IPS-18c (cell line): Measurements from ENCODE around the gene SPOCK1.

Experiments used
- H3K4me3 ChIP-seq: 2 replicates; pipeline ENCODE4 v1.7.0; 2013; ENCODE audit warnings: low read depth, mild to moderate bottlenecking, low read length, moderate library complexity; ENCODE audit not compliant: insufficient read depth
- H3K9me3 ChIP-seq: one replicate; pipeline ENCODE4 v1.6.1; 2013; ENCODE audit warnings: mild to moderate bottlenecking, low read length, moderate library complexity; ENCODE audit not compliant: control insufficient read depth, insufficient read depth

SPOCK1 gene

DNA sequence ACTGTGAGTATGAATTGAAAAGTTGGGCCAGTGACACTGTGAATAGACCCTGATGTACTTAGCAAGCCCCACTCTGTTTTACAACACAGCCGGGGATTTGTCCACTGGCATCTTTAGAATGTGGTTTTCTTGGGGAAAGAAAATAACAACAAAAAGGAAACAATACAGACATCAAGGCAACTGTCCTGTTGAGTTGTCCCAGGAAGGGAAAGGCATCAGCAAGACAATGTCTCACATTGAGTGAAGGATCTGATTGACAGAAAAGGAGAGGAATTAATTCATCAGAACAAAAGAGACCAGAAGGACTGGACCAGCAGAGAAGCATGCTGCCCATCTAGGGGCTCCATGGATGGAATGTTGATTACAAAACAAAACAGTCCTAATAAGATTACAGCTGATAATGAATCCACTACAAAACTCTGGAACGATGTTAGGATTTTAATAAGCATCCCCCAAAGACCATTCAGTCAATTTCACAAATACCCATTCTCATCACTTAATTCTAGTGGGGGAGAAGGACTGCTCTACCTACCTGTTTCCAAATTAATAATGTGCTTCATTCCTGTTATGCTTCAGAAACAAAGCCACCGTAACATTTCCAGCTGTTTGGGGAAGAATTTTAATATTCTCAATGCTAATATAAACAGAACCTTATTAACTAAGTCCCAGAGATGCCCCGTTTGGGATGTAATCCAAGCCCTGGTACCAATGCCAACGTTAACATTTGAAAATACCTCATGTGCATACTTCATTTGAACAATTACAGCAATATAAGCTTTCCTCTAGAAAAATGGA is 298.0 kb downstream of the SPOCK1 start:
- H3K9me3 ChIP-seq = no peaks in the 10 kb centered on the region
- no peak overlapping the region for H3K4me3 ChIP-seq

DNA sequence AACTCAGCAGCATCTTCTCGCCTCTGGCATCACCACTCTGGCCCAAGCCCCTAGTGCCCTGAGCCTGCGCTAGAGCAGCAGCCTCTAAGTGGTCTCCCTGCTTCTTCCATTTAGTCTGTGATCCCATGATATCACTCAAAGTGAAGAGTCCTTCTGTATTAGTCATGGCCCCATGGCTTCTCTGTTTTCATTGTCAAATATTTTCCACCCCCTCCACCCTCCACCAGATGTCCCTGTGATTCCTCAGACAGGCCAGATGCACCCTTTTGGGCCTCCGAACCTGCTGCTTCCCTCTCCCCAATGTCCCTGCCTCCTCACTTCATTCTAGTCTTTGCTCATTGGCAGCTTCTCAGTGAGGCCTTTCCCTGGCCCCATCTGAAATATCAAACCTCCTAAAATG is 299.2 kb downstream of the SPOCK1 start:
- Histone ChIP-seq H3K9me3 (no peaks in the 10 kb centered on the region), H3K4me3 (no peak overlapping the region)

DNA sequence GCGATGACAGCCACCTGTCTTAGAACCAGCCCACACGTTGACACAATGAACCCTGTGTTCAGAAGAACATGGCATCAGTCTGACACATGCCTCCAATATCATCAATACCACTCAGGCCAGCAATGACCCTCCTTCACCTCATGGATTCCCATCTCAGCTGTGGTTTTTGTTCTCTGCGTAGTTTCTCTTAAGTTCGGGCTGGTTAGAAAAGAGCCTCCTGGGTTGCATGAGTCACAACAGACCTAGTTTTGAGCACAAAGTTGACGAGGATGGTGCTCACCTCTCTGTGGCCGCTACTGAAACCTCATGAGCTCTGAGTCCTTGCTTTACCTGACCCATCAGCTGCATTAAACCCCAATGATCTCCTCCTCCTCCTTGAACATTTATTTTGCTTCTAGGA is 299.9 kb downstream of the SPOCK1 start:
- Histone ChIP-seq H3K9me3 (no peaks in the 10 kb centered on the region), H3K4me3 (no peak overlapping the region)

DNA sequence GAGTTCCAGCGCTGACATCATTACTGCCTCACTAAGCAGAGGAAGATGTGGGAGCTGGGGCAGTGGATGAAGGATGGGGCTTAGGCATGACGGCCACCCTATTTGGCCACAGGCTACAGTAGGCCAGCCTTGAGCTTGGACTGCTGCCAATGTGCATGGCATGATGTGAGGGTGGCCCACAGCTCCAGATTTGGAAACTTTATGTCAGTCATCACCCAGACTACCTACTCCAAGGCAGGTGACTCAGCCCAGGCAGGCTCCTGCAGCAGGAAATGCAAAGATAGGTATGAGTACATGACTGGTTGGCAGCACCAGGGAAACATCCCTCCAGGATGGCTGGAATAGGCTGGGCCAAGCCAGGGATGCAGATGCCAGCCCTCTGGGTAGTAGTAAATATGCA is 303.6 kb downstream of the SPOCK1 start:
- Histone ChIP-seq H3K4me3 (no peak overlapping the region), H3K9me3 (no peaks in the 10 kb centered on the region)

DNA sequence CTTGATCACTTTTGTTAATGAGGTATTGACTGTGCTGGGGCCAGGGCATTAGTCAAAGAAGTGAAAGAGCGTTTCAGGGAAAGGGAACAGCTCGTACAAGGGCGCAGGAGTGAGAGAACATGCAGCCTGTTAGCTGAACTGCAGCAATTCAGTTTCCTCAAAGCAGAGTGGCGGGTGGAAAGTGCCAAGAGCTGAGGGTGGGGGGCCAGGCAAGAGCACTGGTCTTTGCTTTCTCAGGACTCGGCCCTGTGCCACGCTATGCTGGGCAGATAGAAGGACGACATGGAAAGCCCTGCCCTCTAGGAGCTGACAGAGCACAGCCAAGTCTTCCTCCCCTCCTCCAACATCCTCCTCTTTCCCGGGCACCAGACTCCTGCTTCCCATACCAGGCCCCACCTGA is 304.8 kb downstream of the SPOCK1 start:
- Histone ChIP-seq H3K9me3 (no peaks in the 10 kb centered on the region), H3K4me3 (no peak overlapping the region)

DNA sequence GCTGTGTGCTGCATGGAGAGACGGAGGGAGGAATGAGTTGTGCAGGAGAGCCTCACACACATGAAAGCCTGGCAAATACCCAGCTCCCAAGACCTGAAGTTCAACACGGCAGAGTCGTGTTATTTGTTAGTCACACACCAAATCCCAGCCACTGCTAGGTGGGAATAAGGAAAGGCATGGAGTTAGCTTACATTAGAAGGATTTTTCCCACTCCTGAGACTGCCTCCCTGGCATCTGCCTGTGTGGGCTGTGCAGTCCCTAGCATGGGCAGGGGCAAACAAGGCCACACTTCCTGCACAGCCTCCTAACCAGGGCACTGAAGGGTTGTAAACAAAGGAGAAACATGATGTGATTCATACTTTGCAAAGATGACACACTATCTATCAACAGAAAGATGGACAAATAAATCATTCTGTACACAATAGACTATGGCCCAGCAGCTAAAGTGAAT is 306.8 kb downstream of the SPOCK1 start:
- Histone ChIP-seq H3K4me3 (no peak overlapping the region), H3K9me3 (peaks cover 2% of the 10 kb centered on the region)

DNA sequence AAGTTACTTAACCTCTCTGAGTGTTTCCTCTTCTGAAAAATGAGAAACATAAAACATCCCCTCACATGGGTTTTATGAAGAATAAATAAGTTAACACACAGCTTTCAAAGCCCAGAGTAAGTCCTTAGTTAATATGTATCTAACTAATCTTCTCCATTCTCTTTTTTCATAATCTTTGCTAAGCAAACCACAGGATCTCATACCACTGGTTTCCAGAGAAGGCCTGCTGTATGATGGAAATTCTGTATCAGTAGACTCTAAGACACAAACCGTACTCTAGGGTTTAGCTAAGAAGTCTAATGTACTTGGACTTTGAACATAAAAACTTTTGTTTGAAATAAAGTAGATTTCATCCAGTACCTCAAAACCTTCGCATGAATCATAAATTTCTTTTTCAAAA is 307.9 kb downstream of the SPOCK1 start:
- no peak overlapping the region for H3K4me3 ChIP-seq
- H3K9me3 ChIP-seq = peaks cover 2% of the 10 kb centered on the region

DNA sequence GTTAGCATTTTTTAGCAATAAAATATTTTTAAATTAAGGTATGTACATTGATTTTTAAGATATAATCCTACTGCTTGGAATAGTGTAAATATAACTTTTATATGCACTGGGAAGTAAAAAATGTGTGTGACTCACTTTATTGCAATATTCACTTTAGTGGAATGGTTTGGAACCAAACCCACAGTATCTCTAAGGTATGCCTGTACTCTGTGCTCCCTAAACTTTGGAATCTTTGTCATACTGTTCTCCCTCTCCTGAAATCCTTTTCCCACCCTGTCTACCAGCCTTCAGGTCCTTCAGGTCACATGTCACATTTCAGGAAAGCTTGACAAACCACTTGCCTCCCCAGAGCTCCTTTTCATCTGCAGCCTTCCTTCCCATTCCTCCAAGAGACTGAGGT is 308.7 kb downstream of the SPOCK1 start:
- no peak overlapping the region for H3K4me3 ChIP-seq

DNA sequence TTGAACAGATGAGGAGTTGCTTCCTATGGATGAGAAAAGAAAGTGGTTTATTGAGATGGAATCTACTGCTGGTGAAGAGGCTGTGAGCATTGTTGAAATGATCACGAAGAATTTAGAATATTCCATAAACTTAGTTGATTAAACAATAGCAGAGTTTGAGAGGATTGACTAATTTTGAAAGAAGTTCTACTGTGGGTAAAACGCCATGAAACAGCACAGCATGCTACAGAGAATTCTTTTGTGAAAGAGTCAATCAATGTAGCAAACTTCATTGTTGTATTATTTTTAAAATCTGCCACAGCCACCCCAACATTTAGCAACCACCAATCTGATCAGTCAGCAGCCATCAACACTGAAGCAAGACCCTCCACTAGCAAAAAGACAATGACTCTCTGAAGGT is 309.1 kb downstream of the SPOCK1 start:
- no peak overlapping the region for H3K4me3 ChIP-seq

More for the DNA sequence above, 308.7 kb downstream of the SPOCK1 start:
- H3K9me3 ChIP-seq = peaks cover 2% of the 10 kb centered on the region

DNA sequence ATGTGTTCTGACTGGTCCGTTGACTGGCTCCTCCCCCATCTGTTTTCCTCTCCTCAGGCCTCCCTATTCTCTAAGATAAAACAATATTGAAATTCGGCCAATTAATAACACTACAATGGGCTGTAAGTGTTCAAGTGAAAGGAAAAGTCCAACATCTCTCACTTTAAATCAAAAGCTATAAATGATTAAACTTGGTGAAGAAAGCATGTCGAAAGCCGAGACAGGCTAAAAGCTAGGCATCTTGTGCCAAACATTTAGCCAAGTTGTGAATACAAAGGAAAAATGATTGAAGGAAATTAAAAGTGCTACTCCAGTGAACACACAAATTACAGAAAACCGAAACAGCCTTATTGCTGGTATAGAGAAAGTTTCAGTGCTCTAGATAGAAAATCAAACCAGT is 310.6 kb downstream of the SPOCK1 start:
- H3K9me3 ChIP-seq = peaks cover 2% of the 10 kb centered on the region
- no peak overlapping the region for H3K4me3 ChIP-seq

More for the DNA sequence above, 309.1 kb downstream of the SPOCK1 start:
- peaks cover 2% of the 10 kb centered on the region for H3K9me3 ChIP-seq

DNA sequence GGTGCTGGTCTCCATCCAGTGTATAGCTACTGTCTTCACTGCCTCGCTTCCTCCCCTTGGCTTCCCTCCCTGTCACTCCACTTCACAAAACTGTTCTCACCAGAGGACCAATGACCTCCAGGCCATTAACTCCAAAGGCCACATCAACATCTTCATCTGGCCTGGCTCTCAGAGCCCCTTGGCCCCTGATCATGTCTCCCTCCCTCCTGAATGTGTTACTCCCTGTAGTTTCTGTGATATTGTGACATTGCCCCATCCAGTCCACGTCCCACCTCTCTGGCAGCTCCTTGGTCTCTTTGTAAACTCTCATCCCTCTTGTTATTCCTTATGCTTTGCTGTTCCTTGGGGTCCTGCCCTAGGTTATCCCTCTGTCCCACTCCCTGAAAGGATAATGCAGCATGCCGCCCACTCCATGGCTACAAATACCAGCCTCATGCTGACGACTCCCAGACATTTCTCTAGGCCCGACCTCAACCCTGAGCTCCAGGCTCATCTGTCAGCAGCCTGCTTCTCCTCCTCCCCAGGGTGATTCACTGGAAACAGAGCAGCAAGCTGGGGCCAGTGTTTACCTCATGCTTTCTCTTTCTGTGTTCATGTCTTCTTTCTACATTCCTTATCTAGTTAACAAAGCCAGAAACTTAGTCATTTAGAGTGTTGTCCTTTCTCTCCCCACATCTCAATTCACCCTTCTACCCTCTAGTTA is 312.2 kb downstream of the SPOCK1 start:
- no peak overlapping the region for H3K4me3 ChIP-seq
- H3K9me3 ChIP-seq = peaks cover 4% of the 10 kb centered on the region

DNA sequence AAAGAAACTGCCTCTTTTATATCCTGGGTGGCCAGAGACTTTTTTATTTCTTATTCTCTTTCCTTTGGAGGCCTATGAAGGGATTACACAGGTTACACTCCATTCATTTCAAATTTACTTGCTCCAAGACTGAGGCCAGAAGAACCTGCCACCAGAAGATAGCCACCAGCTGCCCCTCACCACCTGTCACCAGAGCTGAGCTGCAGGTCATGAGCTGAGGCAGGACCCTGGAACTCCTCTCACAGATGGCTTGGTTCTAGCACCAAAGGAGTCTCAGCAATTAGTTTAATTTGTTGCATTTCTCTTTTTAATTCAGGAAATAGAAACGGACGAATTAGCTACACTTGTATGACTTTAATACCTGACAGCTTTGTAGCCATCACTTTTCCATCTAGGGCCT is 313.9 kb downstream of the SPOCK1 start:
- H3K4me3 ChIP-seq = no peak overlapping the region
- peaks cover 4% of the 10 kb centered on the region for H3K9me3 ChIP-seq

DNA sequence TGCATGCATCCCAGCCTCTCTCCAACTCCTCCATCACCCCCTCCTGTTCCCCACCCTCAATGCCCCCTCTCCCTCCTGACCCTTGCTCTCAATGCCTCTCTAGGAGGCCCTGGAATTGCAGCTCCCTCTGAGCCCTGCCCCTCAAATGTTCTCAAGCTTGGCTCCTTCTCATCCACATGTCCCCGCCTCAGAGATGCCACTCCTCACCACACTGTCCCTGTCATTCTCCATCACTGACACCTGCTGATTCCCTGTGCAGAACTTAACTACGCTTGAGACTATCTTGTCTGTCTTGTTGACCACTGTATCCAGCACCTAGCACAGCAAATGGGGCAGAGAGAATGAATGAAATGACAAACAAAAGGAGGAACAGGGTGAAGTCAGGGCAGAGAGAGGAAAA is 314.4 kb downstream of the SPOCK1 start:
- no peak overlapping the region for H3K4me3 ChIP-seq
- peaks cover 4% of the 10 kb centered on the region for H3K9me3 ChIP-seq

DNA sequence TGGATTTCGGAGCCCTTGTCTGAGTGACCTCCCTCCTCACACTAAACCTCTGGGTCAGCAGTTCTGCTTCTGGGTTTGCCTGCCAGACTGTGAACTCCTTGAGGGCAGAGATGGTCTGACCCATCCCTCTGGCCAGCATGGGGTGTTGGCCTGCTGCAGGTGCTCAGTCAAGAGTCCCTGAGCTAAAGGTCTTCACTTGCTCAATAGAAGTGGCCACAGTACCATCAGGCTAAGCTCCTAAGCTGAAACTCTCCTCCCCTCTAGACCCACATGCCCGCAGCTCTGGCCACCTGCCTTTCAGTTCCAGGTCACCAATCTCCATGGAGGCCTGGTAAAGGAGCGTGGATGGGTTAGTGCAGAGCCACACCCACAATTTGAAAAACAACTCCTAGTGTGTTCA is 316.6 kb downstream of the SPOCK1 start:
- H3K9me3 ChIP-seq = peaks cover 4% of the 10 kb centered on the region
- H3K4me3 ChIP-seq = no peak overlapping the region

DNA sequence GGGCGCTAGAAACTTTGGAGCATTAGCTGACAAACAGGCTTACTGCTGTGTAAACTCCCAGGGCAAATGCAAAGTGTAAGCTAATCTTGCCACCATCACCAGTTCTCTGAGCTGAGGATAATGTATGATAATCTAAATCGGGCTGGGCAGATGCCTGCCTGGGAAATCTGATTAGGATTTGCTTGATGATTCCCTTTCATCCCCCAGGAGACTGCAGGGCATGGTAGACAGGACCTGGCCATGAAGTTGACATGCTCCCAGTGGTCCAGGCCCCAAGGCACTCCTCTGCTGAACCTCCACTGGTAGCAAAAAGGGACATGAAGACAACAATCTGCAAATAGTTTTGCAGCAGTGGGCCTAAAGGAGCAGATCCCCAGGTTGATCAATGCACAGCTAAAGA is 317.5 kb downstream of the SPOCK1 start:
- H3K9me3 ChIP-seq = peaks cover 2% of the 10 kb centered on the region

DNA sequence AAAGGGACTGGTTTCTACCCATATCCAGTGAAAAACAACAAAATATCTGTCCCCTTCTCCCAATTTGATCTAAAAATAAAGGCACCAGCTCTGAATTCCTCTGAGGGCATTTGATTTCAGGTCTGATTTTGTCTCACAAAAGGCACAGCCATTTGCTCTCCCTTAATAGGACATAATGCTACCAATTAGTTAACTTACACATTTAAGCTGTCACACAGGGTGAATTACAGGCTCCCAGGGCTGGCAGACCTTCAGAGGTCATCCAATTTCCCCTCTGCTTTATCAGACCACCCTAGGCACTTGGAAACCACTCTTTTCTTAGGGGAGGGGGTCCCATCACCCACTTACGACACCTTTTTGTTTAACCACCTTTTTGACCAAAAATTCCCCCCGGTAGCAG is 319.9 kb downstream of the SPOCK1 start:
- peaks cover 2% of the 10 kb centered on the region for H3K9me3 ChIP-seq
- no peak overlapping the region for H3K4me3 ChIP-seq

More for the DNA sequence above, 317.5 kb downstream of the SPOCK1 start:
- H3K4me3 ChIP-seq = no peak overlapping the region

DNA sequence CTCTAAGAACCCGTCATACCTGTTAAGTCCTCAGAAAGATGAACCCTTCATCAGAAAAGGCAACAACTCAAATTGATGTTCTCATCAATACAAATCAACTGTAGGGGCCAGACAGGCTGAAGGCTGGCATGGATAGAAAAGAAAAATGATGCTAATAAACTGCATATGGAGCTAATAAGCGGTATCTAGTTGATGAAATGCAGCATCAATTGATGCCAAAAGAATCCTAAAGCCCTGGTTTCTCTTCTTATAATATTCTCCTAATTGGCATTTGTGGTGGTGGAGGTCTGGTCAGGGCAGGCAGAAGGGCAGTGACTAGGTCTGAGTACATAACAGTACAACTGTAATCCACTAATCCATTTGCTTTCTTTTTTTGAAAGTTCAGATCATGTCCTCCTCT is 322.5 kb downstream of the SPOCK1 start:
- Histone ChIP-seq H3K4me3 (no peak overlapping the region), H3K9me3 (no peaks in the 10 kb centered on the region)

DNA sequence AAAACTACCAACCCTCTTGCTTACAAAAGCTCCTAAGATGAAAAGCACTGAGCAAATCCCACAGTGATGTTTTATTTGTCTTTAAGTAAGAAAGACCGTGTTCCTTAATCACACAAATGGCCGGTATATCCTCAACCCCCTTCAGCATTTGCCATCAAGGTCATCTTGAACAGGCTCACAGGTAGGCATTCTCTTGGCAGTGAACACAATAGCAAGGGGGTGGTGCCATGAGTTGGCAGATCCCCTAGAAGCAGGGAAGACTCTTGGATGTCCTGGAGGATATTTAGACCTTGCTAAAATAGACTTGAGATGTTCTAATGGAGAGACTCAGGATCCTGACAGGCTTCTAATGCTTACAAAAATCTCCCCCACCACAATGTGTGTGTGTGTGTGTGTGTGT is 323.0 kb downstream of the SPOCK1 start:
- Histone ChIP-seq H3K4me3 (no peak overlapping the region), H3K9me3 (no peaks in the 10 kb centered on the region)
